Measurements from ENCODE around the gene OLA1. TPM values are rescaled to one million over a fixed set of nuclear protein-coding genes. Genes with fewer than 3 reads are reported as not detected.

Gene OLA1
- total and polyA plus RNA-seq, 9 of the 15 experiments (the other 6 are each of a cell fraction or from before 2014, with no cell fraction given) = 208 to 353 (median 225) TPM

DNA sequence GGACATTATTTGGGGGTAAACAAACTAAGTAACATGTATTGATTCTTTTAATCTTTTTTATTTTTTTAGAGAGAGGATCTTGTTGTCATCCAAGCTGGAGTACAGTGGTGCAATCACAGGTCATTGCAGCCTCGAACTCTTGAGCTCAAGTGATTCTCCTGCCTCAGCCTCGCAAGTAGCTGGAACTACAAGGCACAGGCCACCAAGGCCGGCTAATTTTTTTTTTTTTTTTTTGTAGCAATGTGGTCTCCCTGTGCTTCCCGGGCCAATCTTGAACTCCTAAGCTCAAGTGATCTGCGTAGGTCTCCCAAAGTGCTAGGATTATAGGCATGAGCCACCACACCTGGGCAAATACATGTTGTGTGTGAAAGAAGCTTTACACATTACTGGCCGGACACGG lies 29.6 kb downstream of the OLA1 start (continued):
- TF ChIP-seq RERE (CRISPR knock-in tag; IDR thresholded peaks at IDR 0.05; ENCODE audit: borderline replicate concordance) (no peak), HDGF (IDR thresholded peaks at IDR 0.05) (no peak), MTA1 (IDR thresholded peaks at IDR 0.05; ENCODE audit: borderline replicate concordance) (no peak), TBP (optimal IDR thresholded peaks at IDR 0.05; ENCODE audit: low read depth, low read length) (no peak), ZNF316 (IDR thresholded peaks at IDR 0.05) (no peak), FIP1L1 (IDR thresholded peaks at IDR 0.05; ENCODE audit: low read depth, low read length, poor library complexity, severe bottlenecking) (no peak), NFYB (IDR thresholded peaks at IDR 0.05; ENCODE audit: extremely low read depth, insufficient read length) (no peak)

Data from K562 (cell line).